ENCODE results near the gene TBK1. TPM values are rescaled to one million over a fixed set of nuclear protein-coding genes. Genes with fewer than 3 reads are reported as not detected.

TBK1 gene
- total and polyA plus RNA-seq, 10 of the 15 experiments (the other 5 are each of a cell fraction or from before 2014, with no cell fraction given): 13.4 to 49.3 (median 37.7) TPM

DNA sequence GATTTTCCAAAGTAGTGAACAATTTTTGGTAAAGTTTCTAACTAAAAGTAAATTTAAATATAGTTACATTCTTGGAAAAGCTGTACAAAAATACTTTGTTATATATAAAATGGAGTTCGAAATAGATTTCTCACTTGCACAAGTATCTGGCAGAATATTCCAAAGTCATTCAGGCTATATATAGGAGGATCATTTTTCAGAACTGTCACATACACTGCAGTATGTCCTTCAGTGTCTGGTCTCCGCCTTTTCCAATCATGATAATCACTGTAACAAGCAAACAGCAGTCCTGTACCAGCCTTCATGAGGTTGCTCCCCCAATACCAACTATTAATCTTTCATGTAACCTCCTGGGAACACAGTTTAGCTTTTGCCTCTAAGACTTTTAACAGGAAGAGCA, 18.6 kb downstream of the TBK1 start (continued):
- TF ChIP-seq ZBTB4 (CRISPR knock-in tag; IDR thresholded peaks at IDR 0.05) (no peak), SUZ12 (IDR thresholded peaks at IDR 0.05; ENCODE audit: unreplicated experiment) (no peak), ZNF622 (IDR thresholded peaks at IDR 0.05) (no peak), BCL11A (IDR thresholded peaks at IDR 0.05; ENCODE audit: low read depth, low read length) (no peak), NR2C1 (IDR thresholded peaks at IDR 0.05) (no peak)

DNA sequence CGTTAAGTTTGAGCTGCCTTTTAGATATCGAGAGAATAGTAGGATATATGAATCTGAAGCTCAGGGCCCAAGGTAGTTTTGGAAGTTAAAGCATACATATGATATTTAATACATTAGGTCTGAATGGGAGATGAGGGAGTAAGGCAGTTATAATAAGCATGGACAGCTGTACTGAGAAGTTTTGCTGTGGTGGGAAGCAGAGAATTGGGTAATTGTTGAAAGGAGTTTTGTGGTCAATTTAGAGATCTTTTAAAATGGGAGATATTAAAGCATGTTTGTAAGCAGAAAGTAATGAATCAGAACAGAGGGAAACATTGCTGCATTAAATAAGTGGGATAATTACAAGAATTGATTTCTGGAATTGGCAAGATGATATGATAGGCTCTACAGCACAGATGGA, 21.3 kb downstream of the TBK1 start:
- Histone ChIP-seq H3K36me3 (ENCODE audit: control insufficient read depth in 2 of 2, insufficient read depth in 2 of 2, low read length in 1 of 2) (peaks cover 9 to 39% of the 10 kb centered on the region in 2 experiments), H3K4me2 (ENCODE audit: control insufficient read depth, insufficient read depth) (no peak overlapping the region), H2AFZ (ENCODE audit: control insufficient read depth, low read depth, low read length) (no peak overlapping the region), H3K79me2 (ENCODE audit: control insufficient read depth, insufficient read depth, low read length) (peaks cover 4% of the 10 kb centered on the region; the same call in 1 of the 2 replicates), H3K27me3 (replicated peaks in 1 of 2; ENCODE audit: control insufficient read depth in 2 of 2, insufficient read depth in 2 of 2, low read length in 1 of 2) (no peaks in the 10 kb centered on the region), H3K4me1 (ENCODE audit: control insufficient read depth, insufficient read depth, low read length) (no peaks in the 10 kb centered on the region), H3K9me3 (replicated peaks; ENCODE audit: control insufficient read depth, insufficient read depth, low read length) (peaks cover 11% of the 10 kb centered on the region), H4K20me1 (ENCODE audit: control insufficient read depth, insufficient read depth) (no peaks in the 10 kb centered on the region), H3K27ac (ENCODE audit: control insufficient read depth, insufficient read depth) (no peak overlapping the region), H3K4me3 (no peak overlapping the region), H3K9ac (ENCODE audit: control insufficient read depth, insufficient read depth, low read length) (no peak overlapping the region)
- in situ Hi-C loops (cut with MboI): no loop called here
- intact Hi-C loops (cut with micrococcal nuclease; ENCODE audit: unreplicated experiment): no loop called here
- WGBS (ENCODE audit: insufficient coverage, insufficient replicate concordance, low lambda C conversion rate, missing lambda C conversion rate): 98% methylated on average over 2 of the region's 2 CpGs
- BruUV-seq (replicated peaks): TSS peak; percentile 5
- CTCF ChIA-PET: interaction anchor here (0.8 kb wide), 1 partner anchor 11 kb away, joined by 3 read pairs; no protein-coding TSS in a partner anchor
- ATAC-seq (no peak), DNase-seq (ENCODE audit: low read depth, low spot score) (no peak), FAIRE-seq (no peak)
- SMC1A ChIA-PET (ENCODE audit: uncharacterized antibody, unreplicated experiment): interaction anchor here (0.9 to 1.3 kb wide), 4 partner anchors 10 to 234 kb away, joined by 3 to 4 read pairs (median 3); no protein-coding TSS in a partner anchor
- RAD21 ChIA-PET (ENCODE audit: unreplicated experiment): no interaction called here
- TF ChIP-seq NBN (IDR thresholded peaks at IDR 0.05) (no peak), POU2F2 (IDR thresholded peaks at IDR 0.05; ENCODE audit: borderline replicate concordance, low read depth, low read length) (no peak), RAD51 (IDR thresholded peaks at IDR 0.05) (no peak)
- POLR2A ChIA-PET: no interaction called here

Measured in GM12878 (cell line).